ENCODE data around the gene SPINT4.

GRCh38 chr20:45742596-45742995 lies 20.4 kb downstream of the SPINT4 start:
- TF ChIP-seq CTCF (IDR thresholded peaks at IDR 0.05; ENCODE audit: low read length) (no peak), EZH2 (IDR thresholded peaks at IDR 0.05; ENCODE audit: borderline replicate concordance, low read length) (no peak)
